ENCODE measurements around the gene WNT11. TPM values are rescaled to one million over a fixed set of nuclear protein-coding genes. Genes with fewer than 3 reads are reported as not detected.

The WNT11 gene
- total RNA-seq, 1 experiment from 2014 or later = not detected

DNA sequence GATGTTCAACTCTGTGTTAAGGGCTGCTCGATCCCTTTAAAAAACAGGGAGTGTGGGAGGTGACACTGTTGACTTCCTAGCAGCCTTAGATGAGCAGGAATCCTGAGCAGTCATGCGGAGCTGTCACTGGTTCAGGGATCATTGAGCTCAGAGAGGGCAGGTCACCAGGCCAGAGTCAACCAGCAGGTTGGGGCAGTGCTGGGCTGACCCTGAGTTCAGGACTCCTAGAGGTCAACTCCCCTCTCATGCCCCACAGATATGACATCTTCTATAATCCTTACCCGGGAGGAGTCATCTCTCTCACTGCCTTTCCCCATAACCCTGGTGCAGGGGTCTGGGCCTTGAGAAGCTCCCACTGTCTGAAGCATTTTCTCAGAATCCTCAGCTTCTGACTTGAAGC, 12.9 kb upstream of the WNT11 start:
- Histone ChIP-seq H3K23ac (ENCODE audit: insufficient read length, low read depth, low read length) (no peak overlapping the region), H3K27ac (ENCODE audit: insufficient read length, low read depth, low read length) (no peak overlapping the region), H3K14ac (ENCODE audit: insufficient read depth, low read length) (no peak overlapping the region), H3K4me1 (ENCODE audit: insufficient read depth, low read length) (0 out of 2 replicates have a peak, but pooled peaks cover 4% of the 10 kb centered on the region), H3K18ac (ENCODE audit: insufficient read length, low read depth, low read length) (no peak overlapping the region), H2AK5ac (ENCODE audit: insufficient read length, low read length) (no peak overlapping the region), H2BK5ac (ENCODE audit: insufficient read length, low read length) (no peak overlapping the region), H3K27me3 (ENCODE audit: insufficient read depth, low read length) (no peaks in the 10 kb centered on the region), H3K9ac (ENCODE audit: extremely low read depth, insufficient read length, low read length) (no peak overlapping the region), H4K20me1 (ENCODE audit: control insufficient read depth, insufficient read depth, insufficient read length) (no peaks in the 10 kb centered on the region), H2AFZ (ENCODE audit: low read length) (no peak overlapping the region), H4K91ac (ENCODE audit: insufficient read length, low read depth, low read length) (no peak overlapping the region), H3K23me2 (ENCODE audit: insufficient read length, low read depth, low read length, poor library complexity, severe bottlenecking) (no peaks in the 10 kb centered on the region), H4K5ac (ENCODE audit: insufficient read length, low read depth, low read length) (no peak overlapping the region), H3K79me2 (ENCODE audit: insufficient read depth, low read length) (no peaks in the 10 kb centered on the region), H2BK12ac (ENCODE audit: insufficient read length, low read depth, low read length) (no peak overlapping the region), H2BK20ac (ENCODE audit: low read depth, low read length, poor library complexity, severe bottlenecking) (no peak overlapping the region), H3K9me3 (ENCODE audit: control insufficient read depth, low read depth, low read length) (no peaks in the 10 kb centered on the region), H3K56ac (ENCODE audit: insufficient read length, low read depth, low read length) (no peak overlapping the region), H2BK120ac (ENCODE audit: low read depth, low read length, poor library complexity, severe bottlenecking) (no peak overlapping the region), H3T11ph (ENCODE audit: low read length) (no peak overlapping the region), H3K4ac (ENCODE audit: low read depth, low read length) (no peak overlapping the region), H3K4me2 (ENCODE audit: insufficient read depth, insufficient read length, low read length) (no peak overlapping the region), H2BK15ac (ENCODE audit: low read depth, low read length) (no peak overlapping the region), H3K79me1 (ENCODE audit: insufficient read depth, low read depth, low read length, poor library complexity, severe bottlenecking) (no peaks in the 10 kb centered on the region), H4K8ac (replicated peaks; ENCODE audit: insufficient read length, low read depth, low read length) (no peak overlapping the region)
- peaks cover 31% of the 10 kb centered on the region for H3K27me3 Mint-ChIP-seq (ENCODE audit: low read depth)
- no peaks in the 10 kb centered on the region for H3K9me3 Mint-ChIP-seq
- H3K4me1 Mint-ChIP-seq = peaks cover 10 to 35% of the 10 kb centered on the region in 2 experiments; a peak in 3 of 4 replicates
- H3K4me3 Mint-ChIP-seq = no peak overlapping the region
- H3K36me3 Mint-ChIP-seq (ENCODE audit: insufficient read depth in 1 of 3, low read depth in 3 of 3) = no peaks in the 10 kb centered on the region
- no CpG with 5 or more reads among the region's 3 CpGs for WGBS (ENCODE audit: extremely low coverage, insufficient read length, low lambda C conversion rate)
- DNase-seq = no peak
- TF ChIP-seq, protein P1, sequence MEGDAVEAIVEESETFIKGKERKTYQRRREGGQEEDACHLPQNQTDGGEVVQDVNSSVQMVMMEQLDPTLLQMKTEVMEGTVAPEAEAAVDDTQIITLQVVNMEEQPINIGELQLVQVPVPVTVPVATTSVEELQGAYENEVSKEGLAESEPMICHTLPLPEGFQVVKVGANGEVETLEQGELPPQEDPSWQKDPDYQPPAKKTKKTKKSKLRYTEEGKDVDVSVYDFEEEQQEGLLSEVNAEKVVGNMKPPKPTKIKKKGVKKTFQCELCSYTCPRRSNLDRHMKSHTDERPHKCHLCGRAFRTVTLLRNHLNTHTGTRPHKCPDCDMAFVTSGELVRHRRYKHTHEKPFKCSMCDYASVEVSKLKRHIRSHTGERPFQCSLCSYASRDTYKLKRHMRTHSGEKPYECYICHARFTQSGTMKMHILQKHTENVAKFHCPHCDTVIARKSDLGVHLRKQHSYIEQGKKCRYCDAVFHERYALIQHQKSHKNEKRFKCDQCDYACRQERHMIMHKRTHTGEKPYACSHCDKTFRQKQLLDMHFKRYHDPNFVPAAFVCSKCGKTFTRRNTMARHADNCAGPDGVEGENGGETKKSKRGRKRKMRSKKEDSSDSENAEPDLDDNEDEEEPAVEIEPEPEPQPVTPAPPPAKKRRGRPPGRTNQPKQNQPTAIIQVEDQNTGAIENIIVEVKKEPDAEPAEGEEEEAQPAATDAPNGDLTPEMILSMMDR (conservative IDR thresholded peaks at IDR 0.05) = no peak
- H3K27ac Mint-ChIP-seq = peak overlapping the region in 1 of 3 experiments; percentile 72; a peak in 1 of 7 replicates
